Measurements from ENCODE around the gene MLLT3.

DNA sequence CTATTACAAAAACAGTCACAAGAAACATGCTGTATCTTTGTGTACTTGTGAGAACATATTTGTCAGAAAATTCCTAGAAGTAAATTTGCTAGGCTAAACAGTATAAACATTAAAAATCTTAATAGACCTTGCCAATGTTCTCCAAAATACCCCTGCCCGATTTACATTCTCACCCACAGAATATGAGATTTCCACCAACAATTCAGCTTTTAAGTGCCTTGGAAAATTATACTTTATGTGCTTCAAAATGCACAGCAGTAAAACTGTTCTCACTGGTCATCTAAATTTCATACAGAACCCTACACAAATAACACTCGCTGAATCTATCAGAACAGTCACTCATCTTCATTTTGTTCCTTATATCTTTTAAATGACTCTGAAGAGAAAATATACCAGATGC, 5.5 kb downstream of the MLLT3 start:
- TF ChIP-seq CTCF (IDR thresholded peaks at IDR 0.05) (no peak), POLR2A (IDR thresholded peaks at IDR 0.05) (no peak)
